SK-N-SH (cell line): Measurements from ENCODE around the gene ME3. TPM values are rescaled to one million over a fixed set of nuclear protein-coding genes. Genes with fewer than 3 reads are reported as not detected.

Experiments used
- CTCF ChIA-PET: fragments of 300-600, 350-600 bp; formaldehyde crosslinking; extraction: SDS; loops from one replicate; lab custom pipeline; 2021; lab: Yijun Ruan, JAX
- POLR2A ChIA-PET: fragments of 350-600 bp; sonication (Branson Sonifier 250); formaldehyde crosslinking; extraction: SDS; loops from one replicate; lab custom pipeline; 2020; ENCODE audit warnings: antibody characterized with exemption, inconsistent platforms; lab: Yijun Ruan, JAX
- DNase-seq: peaks from one replicate; pipeline ENCODE4 v3.0.0; 2012
- H2AFZ ChIP-seq: fragments of 200-600 bp; sonication (generic); 2 replicates; pipeline ENCODE4 v1.8.1; 2016; ENCODE audit warnings: antibody characterized with exemption, mild to moderate bottlenecking, low read depth
- H3F3A ChIP-seq: fragments of 200-600 bp; sonication (generic); replicated peaks from 2 replicates; pipeline ENCODE3; 2016; ENCODE audit warnings: antibody characterized with exemption, mild to moderate bottlenecking; ENCODE audit not compliant: insufficient read depth
- H3K27ac ChIP-seq, 2 experiments: fragments of 200-500 bp in 1 of 2; fragments of 200-600 bp in 1 of 2; sonication (Bioruptor generic) in 1 of 2; sonication (generic), shearing (Covaris generic) in 1 of 2; 2 replicates each; pipeline versions ENCODE4 v1.5.1 to v1.6.1; 2014 to 2016; ENCODE audit warnings: low read depth in 2 of 2, inconsistent platforms in 1 of 2, low read length in 1 of 2, mild to moderate bottlenecking in 1 of 2, mixed read lengths in 1 of 2
- H3K27me3 ChIP-seq: fragments of 200-600 bp; sonication (generic), shearing (Covaris generic); 2 replicates; pipeline ENCODE4 v1.6.1; 2016; ENCODE audit warnings: mixed run types; ENCODE audit not compliant: insufficient read depth
- H3K36me3 ChIP-seq, 2 experiments: fragments of 200-500 bp in 1 of 2; fragments of 200-600 bp in 1 of 2; sonication (Bioruptor generic) in 1 of 2; sonication (generic) in 1 of 2; replicated peaks in 1 of 2; 2 replicates each; pipeline versions ENCODE3 to v1.5.1; 2014 to 2016; ENCODE audit warnings: low read length in 1 of 2, mild to moderate bottlenecking in 1 of 2; ENCODE audit not compliant: insufficient read depth in 2 of 2, control insufficient read depth in 1 of 2
- H3K4me1 ChIP-seq, 2 experiments: fragments of 200-500 bp in 1 of 2; fragments of 200-600 bp in 1 of 2; sonication (Bioruptor generic) in 1 of 2; sonication (generic), shearing (Covaris generic) in 1 of 2; 2 replicates each; pipeline versions ENCODE4 v1.5.1 to v1.6.1; 2014 to 2016; ENCODE audit warnings: low read depth in 1 of 2, low read length in 1 of 2, mixed run types in 1 of 2; ENCODE audit not compliant: insufficient read depth in 2 of 2, control insufficient read depth in 1 of 2
- H3K4me2 ChIP-seq: fragments of 200-600 bp; sonication (generic), shearing (Covaris generic); 2 replicates; pipeline ENCODE4 v1.6.1; 2017; ENCODE audit warnings: mixed run types
- H3K4me3 ChIP-seq, 2 experiments: fragments of 200-500 bp in 1 of 2; fragments of 200-600 bp in 1 of 2; sonication (Bioruptor generic) in 1 of 2; sonication (generic), shearing (Covaris generic) in 1 of 2; 2 replicates each; pipeline versions ENCODE4 v1.5.1 to v1.8.1; 2014 to 2016; ENCODE audit warnings: low read depth in 2 of 2, inconsistent platforms in 1 of 2, low read length in 1 of 2, mild to moderate bottlenecking in 1 of 2, mixed read lengths in 1 of 2, moderate library complexity in 1 of 2
- H3K79me2 ChIP-seq: fragments of 200-600 bp; sonication (generic); 2 replicates; pipeline ENCODE4 v1.8.1; 2017; ENCODE audit warnings: mild to moderate bottlenecking; ENCODE audit not compliant: insufficient read depth
- H3K9ac ChIP-seq: fragments of 200-600 bp; sonication (generic); 2 replicates; pipeline ENCODE4 v1.6.1; 2017; ENCODE audit warnings: mixed run types
- H3K9me2 ChIP-seq: fragments of 200-600 bp; sonication (generic); 2 replicates; pipeline ENCODE4 v1.6.1; 2017; ENCODE audit warnings: mixed run types
- H3K9me3 ChIP-seq: fragments of 200-600 bp; sonication (generic); 2 replicates; pipeline ENCODE4 v1.6.1; 2017; ENCODE audit warnings: mixed run types, mild to moderate bottlenecking, moderate library complexity
- H4K20me1 ChIP-seq: fragments of 200-600 bp; sonication (generic); 2 replicates; pipeline ENCODE4 v1.6.1; 2017; ENCODE audit warnings: mild to moderate bottlenecking, mixed run types; ENCODE audit not compliant: insufficient read depth
- CTCF ChIP-seq: fragments of 200-600 bp; sonication (generic); IDR thresholded peaks from 2 replicates; pipeline ENCODE4 v1.6.1; 2017; ENCODE audit warnings: antibody characterized with exemption, mild to moderate bottlenecking, moderate library complexity
- FOSL2 ChIP-seq: IDR thresholded peaks from 2 replicates; pipeline ENCODE4 v1.4.0; 2012; ENCODE audit warnings: low read depth, mild to moderate bottlenecking, moderate library complexity, borderline replicate concordance
- FOXJ3 ChIP-seq: sonication (generic); formaldehyde crosslinking; IDR thresholded peaks from 2 replicates; pipeline ENCODE4 v1.5.1; 2020; ENCODE audit warnings: mild to moderate bottlenecking, missing genetic modification reagents
- FOXM1 ChIP-seq: IDR thresholded peaks from 2 replicates; pipeline ENCODE4 v1.4.0; 2012; ENCODE audit warnings: low read depth, mild to moderate bottlenecking
- GABPA ChIP-seq: IDR thresholded peaks from 2 replicates; pipeline ENCODE4 v1.4.0; 2012; ENCODE audit warnings: low read depth, mild to moderate bottlenecking
- MEF2A ChIP-seq: IDR thresholded peaks from 2 replicates; pipeline ENCODE4 v1.4.0; 2012; ENCODE audit warnings: low read depth, borderline replicate concordance
- NFIC ChIP-seq: IDR thresholded peaks from 2 replicates; pipeline ENCODE4 v1.4.0; 2012; ENCODE audit warnings: borderline replicate concordance
- NRF1 ChIP-seq: IDR thresholded peaks from 2 replicates; pipeline ENCODE4 v1.6.1; 2012; ENCODE audit warnings: low read depth, mild to moderate bottlenecking, low read length
- PBX3 ChIP-seq: IDR thresholded peaks from 2 replicates; pipeline ENCODE4; 2012
- RAD21 ChIP-seq: IDR thresholded peaks from 2 replicates; pipeline ENCODE4 v1.6.1; 2012; ENCODE audit warnings: mild to moderate bottlenecking, low read length
- RFX5 ChIP-seq: IDR thresholded peaks from 2 replicates; pipeline ENCODE4 v1.6.1; 2012; ENCODE audit warnings: mild to moderate bottlenecking, improper control_type of control experiment, low read length
- RXRA ChIP-seq: IDR thresholded peaks from 2 replicates; pipeline ENCODE4 v1.4.0; 2012; ENCODE audit warnings: low read depth, mild to moderate bottlenecking, borderline replicate concordance
- SMC3 ChIP-seq: IDR thresholded peaks from 2 replicates; pipeline ENCODE4 v1.6.1; 2012; ENCODE audit warnings: low read depth, low read length, improper control_type of control experiment
- USF2 ChIP-seq: fragments of 150-350 bp; IDR thresholded peaks from 2 replicates; pipeline ENCODE4 v1.6.1; 2017; ENCODE audit warnings: antibody characterized with exemption, low read length, low read depth, borderline replicate concordance
- WGBS: methylation state at CpG from one replicate; pipeline ENCODE4 v1.1.6; 2017; ENCODE audit warnings: low lambda C conversion rate; 5-methylcytosine and 5-hydroxymethylcytosine counted together
- polyA plus RNA-seq, 3 experiments: library from polyadenylated mRNA; depleted of rRNA; stranded (reverse); fragments of >200 nt; gene quantifications; 2 replicates each; pipeline ENCODE4 v1.2.3, GENCODE V29; 2012
- TF ChIP-seq, protein P1 (sequence below): fragments of 150-350 bp; IDR thresholded peaks from 2 replicates; pipeline ENCODE4 v1.6.1; 2016; ENCODE audit warnings: mild to moderate bottlenecking, low read depth, low read length

ME3 gene
- polyA plus RNA-seq, 1 of the 3 experiments (the other 2 are of a cell fraction) = 22.0 TPM

DNA sequence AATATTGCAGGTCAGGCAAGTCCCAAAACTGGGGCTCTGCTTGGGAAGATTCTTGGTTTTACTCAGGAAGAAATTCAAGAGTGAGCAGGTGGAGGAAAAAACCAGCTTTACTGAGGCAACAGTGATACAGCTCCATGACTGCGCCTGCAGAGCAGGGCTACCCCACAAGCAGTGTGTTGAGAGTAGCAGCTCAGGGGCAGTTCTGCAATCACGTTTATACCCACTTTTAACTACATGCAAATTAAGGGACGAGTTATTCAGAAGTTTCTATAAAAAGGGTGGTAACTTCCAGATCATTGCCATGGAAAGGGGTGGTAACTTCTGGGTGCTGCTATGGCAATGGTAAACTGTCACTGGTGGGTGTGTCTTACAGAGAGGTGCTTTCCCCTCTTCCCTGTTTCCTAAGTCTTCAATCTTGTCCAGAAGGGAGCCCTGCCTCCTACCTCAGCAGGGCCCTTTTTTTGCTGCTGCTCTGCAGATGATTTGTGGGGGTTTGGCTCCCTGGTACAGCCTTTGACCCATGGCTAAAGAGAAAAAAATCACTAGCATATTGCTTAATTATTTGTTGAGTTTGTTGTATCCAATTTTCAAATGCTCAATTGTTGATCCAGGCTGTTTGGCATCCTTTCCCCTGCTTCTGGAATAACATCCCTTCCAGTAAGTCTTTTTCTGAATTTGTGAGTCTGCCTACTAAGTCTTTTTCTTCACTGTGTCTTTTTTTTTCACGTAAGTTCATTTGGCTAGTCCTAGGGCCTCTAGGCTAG lies 30.0 kb upstream of the ME3 start:
- no peak overlapping the region for H2AFZ ChIP-seq
- DNase-seq = no peak
- CTCF ChIA-PET = no interaction called here
- H3K9ac ChIP-seq = no peak overlapping the region
- no peaks in the 10 kb centered on the region for H4K20me1 ChIP-seq
- no peaks in the 10 kb centered on the region for H3K79me2 ChIP-seq
- TF ChIP-seq NRF1 (no peak), RFX5 (no peak), GABPA (no peak), PBX3 (no peak), FOSL2 (no peak), SMC3 (no peak), RAD21 (no peak), NFIC (no peak), FOXM1 (no peak), RXRA (no peak), CTCF (no peak), USF2 (no peak)
- TF ChIP-seq, all 33 proteins: peak for 0
- Histone ChIP-seq H3K4me2 (no peak overlapping the region), H3K4me1 (peaks cover 0 to 15% of the 10 kb centered on the region in 2 experiments; a peak in 1 of 4 replicates), H3K9me3 (no peaks in the 10 kb centered on the region), H3K27ac (no peak overlapping the region), H3K36me3 (no peaks in the 10 kb centered on the region), H3K4me3 (no peak overlapping the region), H3K9me2 (no peaks in the 10 kb centered on the region), H3K27me3 (no peaks in the 10 kb centered on the region), H3F3A (peaks cover 11% of the 10 kb centered on the region)
- 82% methylated on average over 4 of the region's 4 CpGs for WGBS
- POLR2A ChIA-PET = no interaction called here

- H3K27ac ChIP-seq = no peak overlapping the region
- no peaks in the 10 kb centered on the region for H3K36me3 ChIP-seq
- H3K9ac ChIP-seq = no peak overlapping the region
- H3K9me2 ChIP-seq = no peaks in the 10 kb centered on the region
- ChIA-PET POLR2A (no interaction called here), CTCF (no interaction called here)
- no peak overlapping the region for H3K4me2 ChIP-seq
- TF ChIP-seq, protein P1, sequence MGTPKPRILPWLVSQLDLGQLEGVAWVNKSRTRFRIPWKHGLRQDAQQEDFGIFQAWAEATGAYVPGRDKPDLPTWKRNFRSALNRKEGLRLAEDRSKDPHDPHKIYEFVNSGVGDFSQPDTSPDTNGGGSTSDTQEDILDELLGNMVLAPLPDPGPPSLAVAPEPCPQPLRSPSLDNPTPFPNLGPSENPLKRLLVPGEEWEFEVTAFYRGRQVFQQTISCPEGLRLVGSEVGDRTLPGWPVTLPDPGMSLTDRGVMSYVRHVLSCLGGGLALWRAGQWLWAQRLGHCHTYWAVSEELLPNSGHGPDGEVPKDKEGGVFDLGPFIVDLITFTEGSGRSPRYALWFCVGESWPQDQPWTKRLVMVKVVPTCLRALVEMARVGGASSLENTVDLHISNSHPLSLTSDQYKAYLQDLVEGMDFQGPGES = no peak
- TF ChIP-seq RFX5 = no peak
- TF ChIP-seq RAD21 = no peak
- TF ChIP-seq FOXJ3 (CRISPR knock-in tag) = no peak
- no peak for TF ChIP-seq CTCF
- TF ChIP-seq MEF2A = no peak
- peaks cover 28% of the 10 kb centered on the region for H3F3A ChIP-seq
- H3K79me2 ChIP-seq = no peaks in the 10 kb centered on the region
- H3K4me1 ChIP-seq = peaks cover 0 to 41% of the 10 kb centered on the region in 2 experiments; a peak in 3 of 4 replicates
- no peak for DNase-seq
- no peaks in the 10 kb centered on the region for H3K9me3 ChIP-seq
- H4K20me1 ChIP-seq = no peaks in the 10 kb centered on the region
- no peak overlapping the region for H3K4me3 ChIP-seq
- no peak overlapping the region for H2AFZ ChIP-seq
- H3K27me3 ChIP-seq = no peaks in the 10 kb centered on the region
- WGBS = 75% methylated on average over 1 of the region's 1 CpG
Observed at GRCh38 chr11:86699040-86699791, 26.8 kb upstream of the ME3 start.
